ENCODE measurements around the gene DPM1. TPM values are rescaled to one million over a fixed set of nuclear protein-coding genes. Genes with fewer than 3 reads are reported as not detected.

The DPM1 gene
- polyA plus RNA-seq, 12 donors, result 41.0 to 59.1 (median 50.0) TPM; not detected in 1

DNA sequence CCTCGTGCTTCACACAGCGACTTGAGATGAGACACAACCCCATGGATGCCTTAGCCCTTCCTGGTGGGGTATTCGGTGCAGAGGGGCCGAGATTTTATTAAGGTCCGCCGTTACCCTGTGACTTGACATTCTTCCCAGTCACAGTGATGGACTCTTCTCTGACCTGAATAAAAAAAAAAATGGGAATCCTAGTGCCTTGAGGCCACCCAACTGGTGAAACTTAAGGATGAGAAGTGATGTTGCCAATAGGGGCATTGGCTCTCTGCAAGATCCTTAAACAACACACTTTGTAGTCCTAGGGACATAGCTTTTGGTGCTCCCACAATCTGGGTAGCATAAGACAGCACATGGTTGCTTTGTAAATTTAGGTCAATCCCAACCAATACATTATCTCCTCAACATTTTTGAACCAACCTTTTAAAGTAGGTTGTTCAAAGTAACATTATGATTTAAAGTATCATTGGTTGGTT lies 26.3 kb downstream of the DPM1 start:
- DNase-seq, result no peak

- DNase-seq, result peak; percentile 93
These were observed 26.9 kb downstream of the DPM1 start, which contains the start of gene ADNP for GRCh38 chr20:50931306-50932015. TSS of gene ADNP (minus strand) at chr20:50931437. CDS start at chr20:50903996, 27,441 bp downstream.

GRCh38 chr20:50930976-50931305 lies 27.4 kb downstream of the DPM1 start:
- no peak for DNase-seq

DNA sequence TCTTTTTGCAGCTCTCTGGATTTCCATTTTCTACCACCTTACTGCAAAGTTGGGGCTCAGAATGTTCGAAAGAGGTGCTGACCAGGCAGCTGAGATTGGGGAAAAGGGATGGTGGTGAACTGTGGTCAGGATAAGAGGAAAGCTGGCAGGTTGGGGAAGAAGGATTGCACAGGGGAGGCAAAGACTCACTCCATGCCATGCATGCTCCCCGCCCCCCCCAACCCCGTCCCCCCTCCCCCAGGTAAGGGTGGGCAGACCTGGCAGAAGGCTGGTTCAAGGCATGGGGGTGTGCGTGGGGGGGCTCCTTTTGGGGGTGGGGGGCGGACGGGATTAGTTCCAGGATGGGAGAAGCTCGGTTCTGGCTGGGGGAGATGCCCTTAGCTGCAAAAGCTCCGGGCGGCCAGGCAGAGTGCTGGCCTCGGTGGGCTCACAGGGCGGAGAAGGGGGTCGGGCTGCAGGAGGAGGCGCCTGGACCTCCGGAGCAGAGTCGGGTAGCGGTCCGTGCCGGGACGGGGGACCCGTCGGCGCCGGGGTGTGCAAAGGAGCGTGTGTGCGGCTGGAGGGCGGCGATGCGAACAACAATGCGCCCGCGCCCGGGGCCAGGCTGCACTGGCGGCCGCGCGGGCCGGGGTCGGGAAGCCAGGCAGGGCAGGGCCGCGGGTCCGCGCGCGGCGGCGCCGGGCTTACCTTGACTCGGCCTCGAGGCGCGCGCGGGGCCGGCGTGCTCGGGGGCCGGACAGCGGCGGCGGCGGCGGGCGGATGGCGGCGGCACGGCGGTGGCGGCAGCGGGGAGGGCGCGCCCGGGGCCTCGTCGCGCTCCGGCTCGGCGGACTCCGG lies 28.0 kb downstream of the DPM1 start:
- DNase-seq, result no peak

DNA sequence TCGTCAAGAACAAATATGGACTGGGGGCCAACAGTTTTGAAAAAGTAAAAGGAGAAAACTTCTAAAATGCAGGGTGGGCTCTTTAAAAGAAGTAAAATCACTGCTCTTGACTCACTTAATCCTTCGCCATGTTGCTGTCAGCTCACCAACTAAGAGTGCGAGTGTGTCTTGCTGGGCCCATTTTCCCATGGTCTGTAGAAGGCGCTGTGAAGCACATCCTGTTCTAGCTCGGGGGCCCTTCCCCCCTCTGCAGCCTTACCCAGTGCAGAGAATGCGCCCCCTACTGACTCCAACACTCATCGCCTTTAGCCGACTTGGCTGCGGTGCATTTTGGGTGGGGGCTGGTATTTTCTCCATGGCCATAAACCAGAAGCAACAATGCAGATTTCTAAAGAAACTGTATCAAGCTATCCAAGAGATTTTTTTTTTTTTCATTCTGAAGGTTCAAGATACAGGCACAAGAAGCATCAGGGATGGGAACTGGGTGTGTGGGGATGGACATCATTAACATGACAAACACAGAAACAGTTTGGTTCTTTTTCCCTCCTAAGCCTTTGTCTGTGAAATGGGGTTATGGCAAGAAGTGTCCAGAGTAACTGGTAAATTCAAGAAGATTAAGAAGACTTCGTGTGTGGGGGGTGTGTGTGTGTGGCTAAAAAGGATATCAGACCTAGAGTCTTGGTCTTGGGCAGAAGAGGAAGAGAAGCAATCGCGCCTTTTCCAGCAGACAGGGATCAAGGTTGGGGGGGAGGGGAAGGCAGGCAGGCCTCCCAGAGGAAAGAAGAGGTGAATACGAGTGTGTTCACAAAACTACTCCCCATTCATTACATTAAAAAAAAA lies 28.8 kb downstream of the DPM1 start:
- DNase-seq, result peak; percentile 91

- no peak for DNase-seq
These were observed 29.9 kb downstream of the DPM1 start for GRCh38 chr20:50928469-50928868.

DNA sequence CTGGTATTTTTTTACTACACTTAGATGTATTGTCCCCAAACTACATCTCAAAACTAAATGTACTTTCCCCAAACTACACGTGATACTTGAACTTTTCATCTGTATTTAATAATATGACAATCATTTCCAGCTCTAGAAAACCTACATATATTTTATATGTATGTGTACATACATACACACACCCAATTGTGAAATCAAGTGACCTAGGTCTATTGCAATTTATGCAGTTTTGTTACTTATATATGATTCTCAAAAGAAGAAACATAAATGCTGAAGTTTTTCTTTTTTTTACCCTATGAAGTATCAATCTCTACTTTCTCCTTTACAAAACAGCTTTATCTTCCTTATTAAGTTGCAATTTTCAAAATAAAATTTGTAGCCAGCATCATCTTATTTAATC lies 31.8 kb downstream of the DPM1 start:
- DNase-seq, result no peak

DNA sequence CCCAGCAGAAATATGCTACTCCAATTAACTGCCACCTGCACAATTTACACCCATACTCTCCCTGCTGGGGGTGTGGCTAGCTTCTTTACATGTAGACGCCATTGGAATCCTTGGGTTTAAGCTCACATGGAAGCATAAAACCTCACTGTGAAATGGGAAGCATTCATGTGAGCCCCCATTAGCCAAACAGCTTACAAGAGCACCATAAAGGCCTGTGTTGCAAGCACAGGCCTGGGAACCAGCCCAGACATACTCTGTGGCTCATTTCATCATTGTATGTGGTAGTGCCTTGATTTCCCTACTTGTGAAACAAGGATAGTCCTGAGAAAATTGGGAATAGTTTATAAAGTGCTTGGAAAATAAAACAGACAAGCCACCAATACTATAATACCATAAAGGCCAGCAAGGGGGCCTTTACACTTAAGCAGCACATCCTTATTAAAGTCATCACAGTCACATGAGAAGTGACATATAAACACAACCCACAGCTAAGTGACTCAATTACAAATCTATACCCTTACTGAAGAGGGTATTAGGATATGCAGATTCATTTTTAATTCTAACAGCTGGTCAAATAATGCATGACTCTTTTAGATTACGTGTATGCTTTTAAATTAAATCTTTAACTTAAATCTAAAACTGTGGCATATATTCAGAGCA lies 33.9 kb downstream of the DPM1 start:
- no peak for DNase-seq

- DNase-seq, result no peak
These were observed 36.4 kb downstream of the DPM1 start for GRCh38 chr20:50921803-50922501.

DNA sequence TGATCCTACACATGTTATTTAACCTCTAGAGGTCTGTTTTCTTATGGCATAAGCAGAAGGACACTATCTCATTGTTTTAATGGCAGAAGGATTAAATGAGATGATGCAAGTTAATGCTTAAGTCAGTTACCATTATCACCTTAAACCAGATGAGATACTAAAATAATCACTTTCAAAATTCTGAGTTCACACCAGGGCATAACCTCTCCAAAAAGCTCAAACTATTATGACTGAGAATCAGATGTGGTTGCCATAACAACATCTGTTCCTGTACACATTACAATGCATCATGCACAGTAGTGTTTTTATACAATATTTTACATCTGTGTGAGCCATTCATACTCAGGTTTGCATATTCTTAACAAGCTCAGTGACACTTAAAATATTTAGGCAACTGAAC lies 37.3 kb downstream of the DPM1 start:
- no peak for DNase-seq

GRCh38 chr20:50919567-50919966 lies 38.8 kb downstream of the DPM1 start:
- DNase-seq, result no peak

DNA sequence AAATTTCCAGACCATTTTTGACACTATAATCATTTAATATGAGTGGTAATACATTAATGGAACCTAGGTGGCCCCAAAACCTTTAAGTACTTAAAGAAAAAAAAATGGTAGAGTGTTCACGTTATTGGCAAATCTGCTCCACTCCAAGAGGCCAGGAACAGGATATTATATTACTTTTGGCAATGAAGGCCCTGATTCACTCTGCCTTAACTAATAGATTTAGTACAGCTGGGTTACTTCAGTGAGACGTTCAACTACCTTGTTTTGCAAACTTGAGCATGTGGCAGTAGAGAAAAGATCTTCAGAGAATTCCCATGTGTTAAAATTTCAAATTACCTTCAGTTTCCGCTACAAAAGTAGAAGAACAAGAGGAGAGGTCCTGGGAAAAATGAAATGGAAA lies 39.9 kb downstream of the DPM1 start:
- no peak for DNase-seq

GRCh38 chr20:50916934-50917333 lies 41.4 kb downstream of the DPM1 start:
- DNase-seq, result no peak

DNA sequence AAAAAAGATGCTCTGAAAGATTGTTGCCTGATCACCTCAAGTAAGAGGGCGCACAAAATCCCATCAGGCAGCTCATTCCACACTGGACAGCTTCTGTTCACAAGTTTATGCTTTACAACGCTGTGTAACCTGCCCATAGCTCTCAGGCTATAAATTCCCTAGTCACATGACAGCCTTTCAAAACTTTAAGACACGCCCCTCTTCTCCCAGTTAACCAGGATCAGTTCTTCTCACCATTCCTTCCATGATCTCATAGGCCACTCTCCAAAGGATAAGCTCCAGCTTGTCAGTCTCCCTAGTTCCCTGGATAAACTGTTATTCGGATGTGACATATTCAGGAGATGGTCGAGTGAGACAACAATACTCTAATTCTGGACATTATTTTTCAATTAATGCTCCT lies 42.1 kb downstream of the DPM1 start:
- no peak for DNase-seq

DNA sequence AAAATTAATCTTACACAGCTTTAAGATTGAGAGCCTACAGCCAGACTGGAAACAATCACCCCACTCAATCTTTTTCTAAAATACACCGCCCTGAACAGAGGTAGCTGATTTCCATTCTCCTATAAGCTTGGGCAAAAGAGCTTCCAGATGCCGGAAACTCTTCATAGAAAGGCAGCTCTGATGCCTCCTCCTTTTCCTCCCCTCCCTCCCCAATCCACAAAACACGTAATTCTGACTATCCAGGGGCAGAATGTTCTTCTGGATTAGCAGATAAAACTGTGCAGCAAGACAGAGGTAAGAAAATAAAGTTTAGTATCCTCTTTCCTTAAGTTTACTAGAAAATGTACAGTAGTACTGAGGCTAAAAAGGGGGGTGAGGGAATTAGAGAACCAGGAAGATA lies 42.9 kb downstream of the DPM1 start:
- no peak for DNase-seq

DNA sequence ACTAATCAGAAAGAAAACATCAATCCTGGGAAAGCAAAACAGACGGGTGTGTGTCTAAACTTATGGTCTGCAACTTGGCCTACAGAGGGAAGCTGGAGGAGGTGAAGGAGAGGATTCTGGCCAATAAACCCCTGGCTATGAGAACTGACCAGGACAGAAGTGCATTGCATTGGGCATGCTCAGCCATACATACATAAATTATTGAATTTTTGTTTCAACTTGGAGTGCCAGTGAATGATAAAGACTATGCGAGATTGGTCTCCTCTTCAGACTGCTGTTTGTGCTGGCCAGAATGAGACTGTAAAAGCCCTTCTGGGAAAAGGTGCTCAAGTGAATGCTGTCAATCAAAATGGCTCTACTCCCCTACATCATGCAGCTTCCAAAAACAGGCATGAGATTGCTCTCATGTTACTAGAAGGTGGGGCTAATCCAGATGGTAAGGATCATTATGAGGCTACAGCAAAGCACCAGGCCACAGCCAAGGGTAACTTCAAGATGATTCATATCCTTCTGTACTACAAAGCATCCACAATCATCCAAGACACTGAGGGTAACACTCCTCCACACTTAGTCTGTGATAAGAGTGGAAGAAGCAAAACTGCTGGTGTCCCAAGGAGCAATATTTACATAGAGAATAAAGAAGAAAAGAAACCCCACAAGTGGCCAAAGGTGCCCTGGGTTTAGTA lies 44.5 kb downstream of the DPM1 start:
- DNase-seq, result no peak

DNA sequence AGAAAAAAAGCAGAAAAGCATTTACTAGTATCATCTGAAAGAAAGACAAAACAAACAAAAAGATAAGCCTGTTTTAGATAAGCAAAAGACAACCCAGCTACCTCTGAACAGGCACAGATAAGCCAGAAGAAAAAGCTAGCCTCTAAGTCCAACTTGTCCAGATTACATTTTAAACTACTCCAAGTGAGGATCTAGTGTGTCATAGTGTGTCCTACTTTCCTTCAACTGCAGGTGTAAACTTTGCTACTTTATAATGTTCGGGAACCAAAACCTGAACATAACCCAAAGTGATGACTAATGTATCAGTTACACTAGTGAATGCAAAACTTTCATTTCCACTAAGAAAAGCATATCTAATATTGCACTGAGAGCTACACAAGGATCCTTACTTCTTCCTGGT lies 46.6 kb downstream of the DPM1 start:
- no peak for DNase-seq

DNA sequence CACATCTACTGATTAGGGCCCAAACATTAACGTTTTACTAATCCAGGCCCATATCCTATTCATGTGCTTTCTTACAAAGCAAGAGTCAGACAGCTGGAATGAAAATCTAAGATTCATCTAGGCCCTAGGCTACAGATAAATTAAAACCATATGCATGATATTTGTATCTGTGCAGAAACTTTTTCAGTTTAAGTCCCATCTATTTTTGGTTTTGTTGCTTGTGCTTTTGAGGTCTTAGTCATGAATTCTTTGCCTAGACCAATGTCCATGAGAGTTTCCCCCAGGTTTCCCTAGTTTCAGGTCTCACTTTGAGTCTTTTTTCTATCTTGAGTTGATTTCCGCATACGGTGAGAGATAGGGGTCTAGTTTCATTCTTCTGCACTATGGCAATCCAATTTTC lies 47.3 kb downstream of the DPM1 start:
- DNase-seq, result no peak

DNA sequence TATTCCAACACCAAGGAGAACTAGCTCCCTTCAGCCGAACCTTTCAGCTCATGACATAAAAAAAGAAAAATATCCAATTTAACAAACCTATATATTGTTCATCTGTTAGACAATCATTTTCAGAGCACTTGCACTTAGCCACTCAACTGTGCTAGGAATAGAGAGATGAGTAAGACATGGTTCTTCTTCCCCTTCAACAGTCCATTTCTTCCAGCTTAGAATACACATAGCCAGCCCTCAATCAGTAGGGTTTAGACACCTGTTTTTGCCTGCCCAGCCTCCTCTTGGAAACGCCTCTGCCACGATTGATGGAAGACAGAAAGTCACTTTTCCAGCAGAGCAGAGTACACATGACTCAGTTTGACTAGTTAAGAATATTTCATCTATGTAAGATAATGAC lies 48.9 kb downstream of the DPM1 start:
- no peak for DNase-seq

DNA sequence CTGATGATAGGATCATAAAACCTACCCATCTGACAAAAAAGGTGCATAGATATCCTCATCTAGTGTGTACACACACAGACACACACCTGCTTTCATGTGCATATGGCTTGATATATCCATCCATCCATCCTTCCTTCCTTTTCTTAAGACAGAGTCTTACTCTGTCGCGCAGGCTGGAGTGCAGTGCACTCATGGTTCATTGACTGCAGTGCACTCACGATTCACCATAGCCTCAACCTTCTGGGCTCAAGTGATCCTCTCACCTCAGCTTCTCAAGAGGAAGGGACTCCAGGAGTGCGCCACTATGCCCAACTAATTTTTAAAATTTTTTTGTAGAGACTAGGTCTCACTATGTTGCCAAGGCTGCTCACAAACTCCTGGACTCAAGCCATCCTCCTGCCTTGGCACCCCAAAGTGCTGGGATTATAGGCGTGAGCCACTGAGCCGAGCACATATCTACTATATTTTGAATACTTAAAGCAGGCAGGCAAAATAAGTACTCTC lies 54.2 kb downstream of the DPM1 start:
- no peak for DNase-seq
